Chondrocyte (in vitro differentiated cells): Measurements from ENCODE around the gene ESRRA. TPM values are rescaled to one million over a fixed set of nuclear protein-coding genes. Genes with fewer than 3 reads are reported as not detected.

Experiments used
- DNase-seq: peaks from one replicate; pipeline ENCODE4 v3.0.0; 2021; ENCODE audit warnings: mixed read lengths, low spot score
- H3K27ac Mint-ChIP-seq: one replicate; pipeline ENCODE4 v1.8.0; 2021; ENCODE audit warnings: mild to moderate bottlenecking, moderate library complexity, mixed read lengths; ENCODE audit not compliant: unreplicated experiment
- H3K27me3 Mint-ChIP-seq: 2 replicates; pipeline ENCODE4 v1.8.0; 2021; ENCODE audit warnings: low read depth, mixed read lengths
- H3K36me3 Mint-ChIP-seq: 2 replicates; pipeline ENCODE4 v1.8.0; 2021; ENCODE audit warnings: low read depth, mixed read lengths
- H3K4me1 Mint-ChIP-seq: 2 replicates; pipeline ENCODE4 v1.8.0; 2021; ENCODE audit warnings: low read depth, mild to moderate bottlenecking, mixed read lengths
- H3K4me3 Mint-ChIP-seq: one replicate; pipeline ENCODE4 v1.8.0; 2021; ENCODE audit warnings: mild to moderate bottlenecking, moderate library complexity, mixed read lengths; ENCODE audit not compliant: unreplicated experiment
- H3K9me3 Mint-ChIP-seq: 2 replicates; pipeline ENCODE4 v1.8.0; 2021; ENCODE audit warnings: low read depth, mixed read lengths
- CTCF ChIP-seq: fragments of 200-600 bp; sonication (generic); IDR thresholded peaks from 2 replicates; pipeline ENCODE4 v1.5.0; 2021; ENCODE audit warnings: antibody characterized with exemption, mild to moderate bottlenecking, moderate library complexity
- total RNA-seq: library from RNA; stranded (reverse); gene quantifications from 3 replicates; pipeline ENCODE4 v1.2.1, GENCODE V29; 2021

The ESRRA gene
- total RNA-seq, 1 donor from 2014 or later, result 29.6 TPM

- TF ChIP-seq CTCF, result no peak
- Mint-ChIP-seq H3K36me3 (peaks cover 7% of the 10 kb centered on the region), H3K27me3 (no peaks in the 10 kb centered on the region), H3K27ac (peak within 1 kb of the TSS; percentile 92), H3K9me3 (no peaks in the 10 kb centered on the region), H3K4me3 (peak within 1 kb of the TSS; percentile 80), H3K4me1 (peaks cover 26% of the 10 kb centered on the region)
- peak; percentile 96 for DNase-seq
Measured at GRCh38 chr11:64284048-64284961, 21.0 kb upstream of the ESRRA start, which contains the start of gene BAD. BAD (minus strand) TSS chr11:64284665; CDS start chr11:64284368, 297 bp downstream.

- peak within 1 kb of the TSS; percentile 80 for H3K4me3 Mint-ChIP-seq
- DNase-seq, result no peak
- no peaks in the 10 kb centered on the region for H3K27me3 Mint-ChIP-seq
- peak within 1 kb of the TSS; percentile 92 for H3K27ac Mint-ChIP-seq
- H3K36me3 Mint-ChIP-seq, result peaks cover 6% of the 10 kb centered on the region
- TF ChIP-seq CTCF, result no peak
- H3K9me3 Mint-ChIP-seq, result no peaks in the 10 kb centered on the region
- peaks cover 26% of the 10 kb centered on the region for H3K4me1 Mint-ChIP-seq
Measured at GRCh38 chr11:64284962-64285884, 20.1 kb upstream of the ESRRA start, which contains the start of gene GPR137. GPR137 (plus strand) TSS chr11:64285848; CDS start chr11:64286525, 677 bp downstream.

GRCh38 chr11:64285885-64286800, 19.2 kb upstream of the ESRRA start:
- Mint-ChIP-seq H3K36me3 (peaks cover 5% of the 10 kb centered on the region), H3K9me3 (no peaks in the 10 kb centered on the region), H3K27ac (peak overlapping the region; percentile 32), H3K4me1 (peaks cover 30% of the 10 kb centered on the region), H3K4me3 (peak overlapping the region; percentile 80), H3K27me3 (peaks cover 5% of the 10 kb centered on the region)
- no peak for TF ChIP-seq CTCF
- no peak for DNase-seq

- Mint-ChIP-seq H3K27ac (no peak overlapping the region), H3K9me3 (no peaks in the 10 kb centered on the region), H3K4me3 (peak overlapping the region; percentile 80), H3K4me1 (peaks cover 30% of the 10 kb centered on the region), H3K36me3 (peaks cover 2% of the 10 kb centered on the region), H3K27me3 (peaks cover 5% of the 10 kb centered on the region)
- DNase-seq, result no peak
- no peak for TF ChIP-seq CTCF
Measured at GRCh38 chr11:64286801-64287159, 18.5 kb upstream of the ESRRA start.
